HG02981 (cell line): ENCODE data around the gene MTREX.

Experiments used
- ATAC-seq: cut with Tn5 transposase; IDR thresholded peaks from one replicate; pipeline ENCODE4 v1.9.1; 2021; ENCODE audit warnings: mild to moderate bottlenecking, moderate library complexity; ENCODE audit not compliant: unreplicated experiment

The MTREX gene

DNA sequence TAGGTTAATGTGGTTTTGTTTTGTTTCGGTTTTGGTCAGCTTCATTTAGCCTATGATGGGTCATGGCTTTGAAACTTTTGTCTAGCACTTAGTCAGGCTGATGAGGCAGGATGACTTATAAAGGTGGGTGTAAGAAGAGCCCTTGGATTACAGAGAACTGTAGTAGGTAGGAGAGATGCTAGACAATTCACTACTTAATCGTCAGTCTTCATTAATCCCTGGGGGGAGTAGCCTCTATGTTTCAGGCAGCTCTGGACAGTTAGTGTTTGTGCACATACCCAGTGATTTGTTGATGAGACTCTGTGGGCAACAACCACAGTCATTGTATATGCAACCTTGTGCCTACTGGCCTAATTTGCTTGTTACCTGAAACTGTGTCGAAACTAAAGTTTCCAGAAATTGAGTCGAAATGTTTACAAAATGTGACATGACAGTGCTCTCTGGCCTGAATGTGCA, 113.3 kb downstream of the MTREX start:
- ATAC-seq, result peak; percentile 92

DNA sequence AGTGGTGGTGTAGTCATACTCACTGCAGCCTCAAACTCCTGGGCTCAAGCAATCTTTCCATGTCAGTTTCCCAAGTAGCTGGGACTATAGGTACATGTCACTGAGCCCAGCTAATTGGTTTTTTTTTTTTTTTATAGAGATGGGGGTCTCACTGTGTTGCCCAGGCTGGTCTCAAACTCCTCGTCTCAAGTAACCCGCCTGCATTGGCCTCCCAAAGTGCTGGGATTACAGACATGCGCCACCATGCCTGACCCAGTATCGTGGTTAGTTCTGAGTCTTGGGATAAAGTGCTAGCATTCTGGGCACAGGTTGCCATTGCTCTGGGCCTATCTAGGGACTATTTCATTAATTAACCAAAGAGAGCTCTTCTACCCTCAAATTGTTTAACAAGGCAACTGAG, 118.7 kb downstream of the MTREX start:
- ATAC-seq, result no peak

DNA sequence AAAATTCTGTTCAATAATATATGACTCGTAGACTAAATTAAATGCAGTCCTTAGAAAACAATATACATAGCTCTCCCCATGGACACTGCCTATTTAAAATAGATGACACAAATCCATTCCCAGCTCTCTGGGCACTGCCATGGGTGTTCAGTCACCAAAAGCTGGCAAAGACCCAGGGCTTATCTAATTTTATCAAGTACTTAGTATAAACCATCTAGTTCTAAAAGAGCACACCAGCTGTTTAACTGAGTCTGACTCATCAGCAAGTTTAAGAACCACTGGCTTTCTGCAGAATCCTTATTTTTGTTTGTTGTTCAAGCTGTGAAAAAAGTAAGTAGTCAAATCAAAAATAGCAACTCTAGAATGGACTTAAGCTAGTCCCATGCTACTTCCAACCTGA, 119.4 kb downstream of the MTREX start:
- no peak for ATAC-seq

DNA sequence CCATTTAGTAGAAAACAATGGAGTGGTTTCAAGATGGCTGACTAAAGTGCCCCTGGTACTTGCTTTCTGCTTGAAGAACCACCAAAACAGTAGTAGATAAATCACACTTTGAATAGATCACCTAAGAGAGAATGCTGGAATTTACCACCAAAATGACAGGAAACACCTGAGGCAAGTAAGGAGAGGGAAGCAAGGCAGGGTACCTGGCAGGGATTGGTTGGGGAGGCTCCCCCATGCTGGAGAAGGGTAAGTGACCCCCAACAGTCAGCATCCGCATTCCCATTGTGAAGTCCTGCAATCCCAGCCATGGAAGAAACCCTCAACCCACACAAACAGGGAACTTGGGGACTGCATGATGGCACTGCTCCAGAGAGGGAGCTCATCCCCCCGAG, 121.4 kb downstream of the MTREX start:
- no peak for ATAC-seq

DNA sequence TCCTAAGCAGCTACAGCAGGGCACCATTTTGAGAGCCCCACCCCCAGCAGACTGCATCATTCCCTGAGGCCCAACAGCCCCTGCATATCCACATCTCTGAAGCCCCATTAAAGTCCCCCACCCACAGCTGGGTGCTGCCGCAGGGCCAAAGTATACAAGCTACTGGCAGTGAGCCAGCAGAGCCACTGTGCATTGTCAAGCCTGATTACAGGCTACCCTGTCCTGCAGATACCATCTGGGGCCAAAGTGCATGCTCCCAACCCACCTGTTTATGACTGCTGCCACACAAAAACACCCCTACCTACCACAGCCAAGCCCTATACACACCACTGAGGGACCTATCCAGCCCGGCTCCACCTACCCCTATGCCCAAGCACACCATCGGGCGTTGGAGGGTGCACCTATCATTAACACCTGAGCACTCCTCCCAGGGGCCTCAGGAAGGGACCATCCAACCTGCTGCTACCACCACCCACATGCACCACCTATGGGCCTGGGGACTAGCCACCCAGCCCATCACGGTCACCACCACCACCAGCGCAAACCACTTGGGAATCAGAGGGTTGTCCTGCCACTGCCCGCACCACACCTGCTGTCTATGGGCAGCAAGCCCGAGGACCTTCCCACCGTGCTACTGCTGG, 121.9 kb downstream of the MTREX start:
- ATAC-seq, result no peak

DNA sequence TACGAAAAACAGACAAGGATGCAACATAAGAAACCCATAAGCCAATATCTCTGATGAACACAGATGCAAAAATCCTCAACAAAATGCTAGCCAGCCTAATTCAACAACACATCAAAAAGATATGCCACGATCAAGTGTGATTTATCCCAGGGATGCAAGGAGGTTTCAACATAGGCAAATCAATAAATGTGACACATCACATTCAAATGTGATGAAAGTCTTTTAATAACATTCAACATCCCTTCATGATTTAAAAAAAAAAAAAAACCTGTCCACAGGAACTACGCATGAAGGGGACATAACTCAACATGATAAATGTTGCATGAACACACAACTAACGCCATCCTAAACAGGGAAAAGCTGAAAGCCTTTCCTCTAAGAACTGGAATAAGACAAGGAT, 124.8 kb downstream of the MTREX start:
- ATAC-seq, result no peak

DNA sequence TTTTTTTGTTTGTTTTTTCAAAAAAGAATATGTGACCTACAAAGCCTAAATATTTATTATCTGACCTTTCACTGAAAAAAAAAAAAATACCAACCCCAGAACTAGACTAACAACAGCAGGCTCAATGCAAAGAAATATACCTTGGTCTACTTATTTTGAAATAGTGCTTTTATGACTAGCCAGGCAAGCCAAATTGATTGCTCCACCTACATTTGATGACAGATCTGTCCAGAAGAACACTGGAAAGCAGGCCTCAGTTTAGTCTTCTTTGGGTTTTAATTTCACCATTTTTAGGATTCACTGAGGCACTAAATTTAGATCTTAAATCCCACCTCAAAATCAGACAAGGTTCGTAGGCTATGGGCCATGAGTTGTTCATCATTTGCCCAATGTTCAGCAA, 129.7 kb downstream of the MTREX start:
- ATAC-seq, result no peak

DNA sequence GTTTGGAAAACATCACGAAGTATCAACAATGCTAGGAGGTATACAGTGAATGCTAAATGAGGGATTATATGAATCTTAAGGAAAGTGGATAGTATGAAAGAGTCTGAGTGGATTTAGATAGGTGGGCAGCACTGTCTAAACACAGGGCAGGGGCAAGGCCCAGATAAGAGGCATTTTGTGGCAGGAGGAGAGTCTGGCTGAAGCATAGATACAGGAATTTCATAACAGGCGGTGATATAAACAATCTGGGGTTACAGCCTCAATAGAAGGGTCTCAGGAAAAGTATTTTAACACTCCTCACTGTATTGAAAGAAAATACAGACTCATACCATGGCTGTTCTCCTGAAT, 130.0 kb downstream of the MTREX start:
- ATAC-seq, result no peak

DNA sequence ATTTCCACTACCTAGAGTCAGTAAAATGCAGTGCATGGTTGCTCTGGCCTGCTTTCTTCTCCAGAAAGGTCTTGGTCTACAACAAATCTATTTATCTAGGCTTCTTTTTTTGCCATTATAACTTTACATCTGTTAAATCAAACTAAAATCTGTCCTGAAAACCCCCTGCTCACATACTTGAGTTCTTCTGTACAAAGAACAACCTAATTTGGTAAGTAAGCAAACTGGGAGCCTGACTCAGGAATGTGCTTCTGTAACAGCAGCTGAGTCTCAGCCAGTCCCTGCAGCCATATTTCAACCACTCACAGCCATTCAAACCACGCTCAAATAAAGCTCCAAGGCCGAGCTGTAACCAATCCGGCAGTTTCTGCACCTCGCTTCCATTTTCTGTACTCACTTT, 131.2 kb downstream of the MTREX start:
- ATAC-seq, result no peak

DNA sequence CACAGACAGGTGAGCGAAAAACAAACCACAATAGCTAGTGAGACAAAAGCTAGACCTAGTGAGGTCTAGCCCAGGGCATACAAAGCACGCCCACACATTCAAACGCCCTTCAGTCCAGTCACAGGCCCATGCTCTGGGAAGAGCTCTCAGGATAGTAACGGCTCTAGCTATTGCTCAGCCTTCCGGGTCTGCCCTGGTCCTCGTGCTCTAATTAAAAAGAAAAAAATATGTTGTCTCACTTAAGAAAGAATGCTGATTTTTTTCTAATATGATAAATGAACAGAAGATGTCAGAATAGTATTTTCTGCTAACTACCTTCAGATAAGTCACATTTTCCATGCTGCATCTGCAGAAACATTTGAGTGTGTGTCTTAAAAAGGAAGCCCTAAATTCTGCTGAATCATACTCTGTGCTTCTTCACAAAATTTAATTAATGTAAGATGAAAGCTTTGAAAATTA, 132.4 kb downstream of the MTREX start:
- ATAC-seq, result no peak

DNA sequence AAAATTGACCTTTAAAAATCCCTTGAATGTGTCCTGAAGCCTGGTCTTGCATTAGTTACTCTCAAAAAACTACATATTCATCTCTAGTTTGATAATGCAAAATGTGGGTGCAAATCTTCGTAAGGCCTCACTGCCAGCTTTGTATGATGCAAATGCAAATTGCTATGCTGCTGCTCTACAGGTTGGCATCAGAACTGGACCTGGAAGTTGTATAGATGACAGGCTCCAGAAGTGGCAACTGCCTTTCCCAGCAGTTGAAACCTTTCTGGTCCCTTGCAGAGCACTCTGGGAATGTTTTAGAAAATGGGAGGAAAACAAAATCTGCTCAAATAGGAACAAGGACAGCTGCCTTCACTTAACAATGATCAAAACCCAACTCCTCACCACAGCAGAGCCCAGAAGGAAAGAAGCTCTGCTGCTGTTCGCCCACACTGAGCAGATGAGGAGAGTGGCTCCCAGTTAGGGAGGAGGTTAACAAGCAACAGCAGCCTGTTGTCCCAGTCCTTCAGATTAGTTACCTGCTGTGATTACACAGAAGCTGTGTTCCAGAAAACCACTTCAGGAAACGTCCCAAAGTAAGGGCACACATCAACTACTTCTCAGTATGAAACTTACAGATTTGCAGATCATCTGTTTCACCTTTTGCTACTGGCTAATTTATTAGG, 133.4 kb downstream of the MTREX start:
- no peak for ATAC-seq

DNA sequence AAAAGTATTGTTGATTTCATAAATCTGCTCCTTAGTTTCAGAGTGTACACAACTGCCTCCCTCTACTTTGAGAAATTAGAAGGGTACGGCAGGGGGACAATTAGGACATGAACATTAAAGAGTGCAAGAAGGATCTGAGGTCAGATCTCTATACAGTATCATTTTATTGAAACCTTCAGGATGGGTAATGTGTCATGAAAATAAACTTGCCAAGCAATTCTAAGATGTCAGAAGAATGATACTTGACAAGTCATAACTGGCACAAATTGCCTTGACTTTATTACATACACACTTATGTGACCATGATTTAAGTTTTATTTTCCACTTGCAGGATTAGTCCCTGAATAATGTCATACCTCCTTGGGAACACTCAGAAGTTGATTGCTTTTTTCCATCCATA, 134.2 kb downstream of the MTREX start:
- no peak for ATAC-seq

DNA sequence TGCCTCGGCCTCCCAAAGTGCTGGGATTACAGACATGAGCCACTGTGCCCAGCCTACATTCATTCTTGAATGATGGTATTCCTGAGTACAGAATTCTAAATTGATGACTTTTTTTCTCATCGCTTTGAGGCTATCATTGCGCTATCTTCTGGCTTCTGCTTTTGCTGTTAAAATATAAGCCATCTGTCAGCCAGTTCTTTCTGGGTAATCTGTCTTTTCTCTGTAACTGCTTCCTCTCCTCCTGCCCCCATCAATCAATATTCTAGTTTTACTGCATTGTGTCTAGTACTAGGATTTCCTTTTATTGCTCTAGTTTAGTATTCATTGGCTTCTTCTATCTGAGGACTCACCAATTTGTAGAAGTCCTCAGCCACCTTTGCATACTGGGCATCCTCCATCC, 138.0 kb downstream of the MTREX start:
- ATAC-seq, result no peak

DNA sequence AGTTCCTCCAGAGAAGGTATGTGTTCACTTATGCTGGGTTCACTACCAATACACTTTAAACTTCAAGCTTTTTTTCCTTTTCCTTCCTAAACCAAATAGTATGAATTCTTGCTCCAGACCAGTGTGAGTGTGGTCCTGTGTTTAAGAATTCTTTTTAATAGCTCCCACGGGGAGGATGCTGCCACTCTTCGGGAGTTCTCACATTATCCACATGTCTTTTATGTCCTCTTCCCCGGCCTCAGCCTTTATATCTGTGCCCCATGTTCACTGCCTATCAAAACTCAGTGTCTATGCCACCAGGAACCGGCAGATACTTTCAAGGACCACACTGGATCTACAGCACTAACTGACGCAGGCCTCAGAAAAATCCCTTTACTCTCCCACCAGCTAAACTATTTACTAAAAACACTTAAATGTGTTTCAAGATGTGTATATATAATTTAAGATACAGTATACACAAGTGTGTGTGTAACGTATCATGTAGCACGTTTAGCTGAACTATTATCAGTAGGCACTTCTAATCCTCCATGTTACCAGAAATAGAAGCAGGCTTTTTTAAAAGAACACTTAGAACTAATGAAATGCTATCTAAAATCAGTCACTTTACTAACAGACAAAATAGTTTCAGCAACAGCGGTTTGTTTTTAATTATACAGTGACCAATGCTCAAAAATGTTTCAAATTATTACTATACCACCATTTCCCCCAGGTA, 139.0 kb downstream of the MTREX start:
- ATAC-seq, result no peak

DNA sequence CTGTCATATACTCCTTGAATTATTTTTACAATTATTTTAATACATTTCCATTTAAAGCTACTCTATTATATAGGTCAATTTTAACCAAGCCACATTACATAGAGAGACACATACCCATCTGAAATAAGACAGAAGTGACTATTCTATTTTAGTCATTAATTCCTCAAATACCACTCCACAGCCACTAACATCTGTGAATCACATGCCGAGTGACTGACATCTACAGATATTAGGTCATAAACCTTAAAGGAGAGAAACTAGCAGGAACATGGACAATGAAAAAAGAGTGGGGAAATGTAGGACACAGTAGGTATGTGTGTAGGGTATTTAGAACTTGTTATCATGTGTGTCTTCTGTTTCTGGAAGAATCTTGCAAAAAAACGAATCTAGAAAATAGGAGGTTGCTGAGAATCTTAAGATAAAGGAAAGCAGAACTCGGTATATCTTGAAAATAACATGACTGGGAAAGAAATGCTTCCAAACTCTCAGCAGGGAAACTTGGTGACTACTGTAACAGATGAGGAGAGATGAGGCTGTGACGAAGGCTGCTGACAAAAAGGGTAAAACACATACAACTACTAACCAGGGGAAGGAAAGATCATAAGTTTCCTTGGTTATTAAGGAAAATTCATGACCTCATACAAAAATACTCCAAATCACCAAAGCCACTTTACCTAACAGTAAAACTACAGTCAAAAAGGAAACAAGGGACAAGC, 142.4 kb downstream of the MTREX start:
- ATAC-seq, result no peak

DNA sequence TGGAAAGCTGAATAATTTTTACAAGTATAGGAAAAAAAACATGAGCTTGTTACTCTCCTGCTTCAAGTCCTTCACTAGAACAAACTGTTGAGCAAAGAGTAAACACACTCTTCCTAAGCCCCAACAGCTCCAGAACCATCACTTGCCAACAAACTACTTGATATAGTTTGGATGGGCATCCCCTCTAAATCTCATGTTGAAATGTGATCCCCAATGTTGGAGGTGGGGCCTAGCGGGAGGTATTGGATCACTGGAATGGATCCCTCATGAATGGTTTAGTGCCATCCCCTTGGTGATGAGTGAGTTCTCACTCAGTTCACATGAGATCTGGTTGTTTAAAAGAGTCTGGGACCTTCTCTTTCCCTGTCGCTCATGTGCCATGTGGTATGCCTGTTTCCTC, 144.2 kb downstream of the MTREX start:
- no peak for ATAC-seq

DNA sequence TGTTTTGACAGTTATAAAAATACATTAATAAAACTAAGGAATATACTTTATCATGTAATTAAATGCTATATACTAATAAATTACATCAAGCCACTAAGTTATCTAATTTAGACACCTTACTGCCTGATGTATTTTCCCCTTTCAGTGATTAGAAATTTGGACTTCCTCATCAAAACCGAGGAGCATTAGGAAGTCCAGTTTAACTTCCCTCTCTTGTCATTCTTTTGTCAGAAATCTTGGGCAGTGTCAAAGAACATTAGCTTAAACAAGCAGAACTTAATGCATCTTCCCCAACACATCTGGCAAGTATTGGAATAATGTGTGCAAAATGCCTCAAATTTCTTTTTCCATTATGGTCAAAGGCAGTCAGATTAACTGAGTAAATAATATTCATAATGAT, 145.4 kb downstream of the MTREX start:
- no peak for ATAC-seq

DNA sequence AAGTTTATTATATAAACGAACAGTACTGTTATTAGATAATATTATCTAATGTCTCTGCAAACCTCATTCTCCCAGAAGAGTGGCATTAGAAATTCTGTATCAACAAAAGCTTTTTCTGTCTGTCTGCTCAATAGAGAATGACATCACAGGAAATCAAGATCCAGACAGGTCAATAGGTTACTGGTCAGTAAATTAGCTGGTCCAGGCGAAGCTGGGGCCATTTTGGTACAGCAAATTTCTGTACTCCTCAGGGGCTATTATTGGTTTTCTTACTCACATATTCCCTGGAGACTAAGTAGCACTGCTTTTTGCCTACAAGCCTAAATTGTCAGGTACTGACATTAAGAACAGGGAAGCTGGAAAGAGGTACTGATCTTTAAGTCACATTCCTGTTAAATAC, 146.5 kb downstream of the MTREX start:
- no peak for ATAC-seq

DNA sequence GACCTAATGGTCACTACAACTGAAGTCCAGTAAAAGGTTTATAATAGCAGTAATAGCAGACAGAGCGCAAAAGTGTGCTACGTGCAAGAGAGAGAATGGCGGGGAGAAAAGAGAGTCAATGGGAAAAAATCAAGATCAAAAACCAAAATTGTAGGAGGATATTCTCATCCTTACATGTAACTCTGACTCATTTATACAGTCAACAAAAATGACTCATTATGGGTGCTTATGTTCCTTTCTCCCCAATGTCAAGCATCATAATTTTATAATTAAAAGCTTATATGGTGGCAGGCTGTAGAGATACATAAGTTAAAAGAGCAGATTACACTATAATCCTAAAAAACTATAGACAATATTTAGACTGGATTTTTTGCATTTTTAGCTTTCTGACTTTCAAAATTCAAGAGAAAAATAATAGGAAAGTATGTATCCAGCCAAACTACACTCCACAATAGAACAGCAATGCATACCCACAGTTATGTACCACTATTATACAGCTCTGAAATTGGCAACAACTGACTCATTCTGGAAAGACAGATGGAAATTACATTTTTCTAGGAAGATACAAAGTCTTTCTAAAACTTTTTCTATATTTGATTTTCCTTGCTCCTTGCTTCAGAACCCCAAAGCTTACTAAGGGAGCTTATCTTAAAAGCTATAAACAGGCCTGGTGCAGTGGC, 148.6 kb downstream of the MTREX start:
- ATAC-seq, result no peak

DNA sequence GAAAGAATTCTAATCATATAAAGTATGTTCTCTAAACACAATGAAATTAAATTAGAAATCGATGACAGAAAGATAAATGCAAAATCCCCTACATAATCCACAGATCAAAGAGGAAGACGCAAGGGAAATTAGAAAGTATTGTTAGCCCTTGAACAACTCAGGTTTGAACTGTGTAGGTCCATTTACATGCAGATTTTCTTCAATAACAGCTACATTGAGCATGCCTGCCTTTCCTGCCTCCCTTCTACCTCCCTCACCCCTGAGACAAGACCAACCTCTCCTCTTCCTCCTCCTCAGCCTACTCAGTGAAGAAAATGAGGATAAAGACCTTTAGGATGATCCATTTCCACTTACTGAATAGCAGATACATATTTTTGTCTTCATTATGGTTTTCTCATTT, 151.8 kb downstream of the MTREX start:
- no peak for ATAC-seq

DNA sequence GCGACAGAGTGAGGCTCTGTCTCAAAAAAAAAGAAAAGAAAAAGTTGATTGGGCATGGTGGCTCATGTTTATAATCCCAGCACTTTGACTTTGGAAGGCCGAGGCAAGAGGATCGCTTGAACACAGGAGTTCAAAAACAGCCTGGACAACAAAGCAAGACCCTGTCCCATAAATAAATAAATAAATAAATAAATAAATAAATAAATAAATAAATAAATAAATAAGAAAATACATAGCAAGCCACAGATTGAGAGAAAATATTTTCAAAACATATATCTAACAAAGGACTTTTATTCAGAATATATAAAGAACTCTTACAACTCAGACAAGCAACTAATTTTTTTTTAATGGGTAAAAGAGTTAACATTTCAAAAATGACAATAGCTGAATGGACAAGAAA, 155.8 kb downstream of the MTREX start:
- no peak for ATAC-seq
